B cell (primary cell): ENCODE measurements around the gene ISG20L2. TPM values are rescaled to one million over a fixed set of nuclear protein-coding genes. Genes with fewer than 3 reads are reported as not detected.
A peak's percentile ranks its signal among the peaks of the same experiment; 100 is the strongest.

Source experiments
- ATAC-seq: fragments of 200-7000 bp; cut with Tn5 transposase; one replicate; pipeline ENCODE4 v1.10.0; 2021; ENCODE audit warnings: low read depth, mild to moderate bottlenecking, moderate number of reproducible peaks, moderate library complexity
- CTCF ChIA-PET: fragments of 350-600 bp; sonication (Branson Sonifier 250); formaldehyde crosslinking; loops from one replicate; lab custom pipeline; 2021; ENCODE audit warnings: antibody characterized with exemption, inconsistent platforms; lab: Charles Lee
- POLR2A ChIA-PET: fragments of 350-600 bp; sonication (Branson Sonifier 250); formaldehyde crosslinking; loops from one replicate; lab custom pipeline; 2021; ENCODE audit warnings: antibody characterized with exemption; lab: Charles Lee
- DNase-seq: peaks from one replicate; pipeline ENCODE4 v3.0.0; 2013
- H2AFZ ChIP-seq: 2 replicates; pipeline ENCODE4 v1.6.1; 2012; ENCODE audit warnings: mild to moderate bottlenecking, low read depth, low read length; ENCODE audit not compliant: insufficient read depth, poor library complexity, severe bottlenecking
- H3K27ac ChIP-seq, 2 donors: 1 replicate in 1 of 2; 2 replicates in 1 of 2; pipeline ENCODE4 v1.5.1; 2012 to 2013; ENCODE audit warnings: low read length in 2 of 2, mild to moderate bottlenecking in 2 of 2, moderate library complexity in 1 of 2
- H3K27me3 ChIP-seq, 4 experiments: fragments of 200-600 bp in 1 of 4; sonication (generic) in 1 of 4; replicated peaks in 1 of 4; 1 replicate in 2 of 4; 2 replicates in 2 of 4; pipeline versions ENCODE4 v1.6.1 to v1.7.0; 2013 to 2016; ENCODE audit warnings: low read length in 3 of 4, mild to moderate bottlenecking in 2 of 4, mixed read lengths in 1 of 4, moderate library complexity in 1 of 4; ENCODE audit not compliant: insufficient read depth in 4 of 4, control insufficient read depth in 3 of 4; ENCODE audit errors: control extremely low read depth in 1 of 4
- H3K36me3 ChIP-seq, 2 experiments: replicated peaks in 1 of 2; 1 replicate in 1 of 2; 2 replicates in 1 of 2; pipeline versions ENCODE4 v1.6.1 to v1.7.1; 2013; ENCODE audit warnings: low read length in 1 of 2; ENCODE audit not compliant: insufficient read depth in 2 of 2, control insufficient read depth in 1 of 2; ENCODE audit errors: control extremely low read depth in 1 of 2, extremely low read depth in 1 of 2
- H3K4me1 ChIP-seq, 2 donors: fragments of 200-600 bp in 1 of 2; sonication (generic) in 1 of 2; 1 replicate in 1 of 2; 2 replicates in 1 of 2; pipeline versions ENCODE4 v1.5.1 to v1.6.1; 2013 to 2017; ENCODE audit warnings: low read length in 2 of 2; ENCODE audit not compliant: control insufficient read depth in 2 of 2, insufficient read depth in 2 of 2
- H3K4me2 ChIP-seq: replicated peaks from 2 replicates; pipeline ENCODE3; 2012; ENCODE audit warnings: mild to moderate bottlenecking, low read depth, low read length; ENCODE audit not compliant: poor library complexity, severe bottlenecking
- H3K4me3 ChIP-seq, 5 experiments: fragments of 200-600 bp in 1 of 5; sonication (generic) in 1 of 5; 1 replicate in 3 of 5; 2 replicates in 2 of 5; pipeline versions ENCODE4 v1.5.1 to v1.7.0; 2011 to 2016; ENCODE audit warnings: low read length in 4 of 5, mild to moderate bottlenecking in 4 of 5, low read depth in 2 of 5, control low read depth in 1 of 5, moderate library complexity in 1 of 5; ENCODE audit not compliant: insufficient read depth in 1 of 5; ENCODE audit errors: control extremely low read depth in 1 of 5, extremely low read depth in 1 of 5
- H3K79me2 ChIP-seq: fragments of 200-600 bp; sonication (generic); one replicate; pipeline ENCODE4 v1.6.0; 2016; ENCODE audit warnings: low read length; ENCODE audit not compliant: control insufficient read depth, insufficient read depth
- H3K9ac ChIP-seq: fragments of 200-600 bp; sonication (generic); 2 replicates; pipeline ENCODE4 v1.6.1; 2017; ENCODE audit warnings: mild to moderate bottlenecking, low read length, moderate library complexity
- H3K9me3 ChIP-seq, 3 donors: one replicate each; pipeline versions ENCODE4 v1.6.1 to v1.7.1; 2013; ENCODE audit warnings: low read length in 2 of 3; ENCODE audit not compliant: control insufficient read depth in 2 of 3, insufficient read depth in 1 of 3; ENCODE audit errors: control extremely low read depth in 1 of 3
- H4K20me1 ChIP-seq: 2 replicates; pipeline ENCODE4 v1.6.0; 2012; ENCODE audit warnings: mild to moderate bottlenecking, low read length; ENCODE audit not compliant: insufficient read depth, control insufficient read depth, poor library complexity, severe bottlenecking
- H3K27ac Mint-ChIP-seq: one replicate; pipeline ENCODE4 v1.8.0; 2021; ENCODE audit warnings: mixed read lengths
- H3K27me3 Mint-ChIP-seq: one replicate; pipeline ENCODE4 v1.8.0; 2021; ENCODE audit warnings: mixed read lengths
- H3K4me1 Mint-ChIP-seq: one replicate; pipeline ENCODE4 v1.8.0; 2021; ENCODE audit warnings: mixed read lengths
- H3K4me3 Mint-ChIP-seq: one replicate; pipeline ENCODE4 v1.8.0; 2021; ENCODE audit warnings: mixed read lengths
- H3K9me3 Mint-ChIP-seq: one replicate; pipeline ENCODE4 v1.8.0; 2022; ENCODE audit warnings: mixed read lengths; ENCODE audit not compliant: insufficient read depth
- EZH2 ChIP-seq: IDR thresholded peaks from 2 replicates; pipeline ENCODE4 v1.6.1; 2012; ENCODE audit warnings: borderline replicate concordance, low read depth, mild to moderate bottlenecking, moderate library complexity, low read length; ENCODE audit not compliant: insufficient read depth, poor library complexity, severe bottlenecking
- WGBS: methylation state at CpG from one replicate; pipeline ENCODE4 v1.1.5; 2013; ENCODE audit warnings: missing lambda C conversion rate; ENCODE audit not compliant: insufficient coverage; 5-methylcytosine and 5-hydroxymethylcytosine counted together
- intact Hi-C: fragments of 100-400 bp; cut with micrococcal nuclease; formaldehyde crosslinking; loops from one replicate; pipeline ENCODE4 v1.10.0; 2022
- polyA plus RNA-seq: library from polyadenylated mRNA; depleted of rRNA; stranded (reverse); fragments of >200 nt; gene quantifications from 2 replicates; pipeline ENCODE4 v1.2.3, GENCODE V29; 2012
- total RNA-seq, 2 donors: library from RNA; stranded (reverse); fragments of 120-200 nt in 1 of 2; gene quantifications; 1 replicate in 1 of 2; 2 replicates in 1 of 2; pipeline versions ENCODE4 v1.2.3 to v1.2.4, GENCODE V29; 2013 to 2022
- TF ChIP-seq, protein P1 (sequence below): fragments of 200-600 bp; IDR thresholded peaks from one replicate; pipeline ENCODE4 v1.8.0; 2022; ENCODE audit warnings: antibody characterized with exemption, mild to moderate bottlenecking

Gene ISG20L2
- total and polyA plus RNA-seq, 2 donors (not counting 1 experiment from before 2014, with no cell fraction given) = 30.1 to 51.7 TPM

DNA sequence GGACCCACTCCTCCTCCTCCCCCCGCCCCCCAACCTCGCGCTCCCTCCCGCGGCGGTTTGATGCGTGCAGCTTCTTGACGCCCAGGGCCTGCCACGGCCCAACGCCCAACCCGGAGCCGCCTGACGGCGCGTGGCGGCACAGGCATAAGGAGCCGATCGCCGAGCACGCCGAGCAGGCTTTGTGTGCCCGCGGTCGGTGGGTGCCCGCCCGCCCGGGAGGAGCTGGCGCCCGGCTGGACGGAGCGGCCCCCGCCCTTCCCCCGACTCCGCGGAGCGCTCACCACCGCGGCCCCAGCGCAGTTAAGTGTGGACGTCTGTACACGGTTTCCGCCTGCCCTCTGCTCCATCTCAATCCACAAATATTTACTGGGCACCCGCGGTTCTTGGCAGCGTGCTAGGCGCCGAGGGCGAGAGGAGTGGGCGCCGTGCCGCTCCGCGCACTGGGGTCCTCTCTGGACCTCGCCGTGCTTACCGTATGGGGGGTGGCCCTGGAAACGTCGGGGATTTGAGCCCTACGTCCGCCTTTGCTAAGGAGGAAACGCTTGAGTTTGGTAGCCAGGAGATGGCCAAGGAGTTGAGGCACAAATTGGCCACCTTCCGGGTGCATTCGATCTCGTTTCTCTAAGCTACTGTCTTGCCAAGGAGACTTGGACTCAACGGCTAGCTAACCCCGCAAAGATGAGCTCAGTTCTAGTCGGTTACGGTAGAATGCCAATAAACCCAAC, 23.4 kb upstream of the ISG20L2 start:
- peak; percentile 95 for DNase-seq
- Histone ChIP-seq H4K20me1 (peaks cover 16% of the 10 kb centered on the region), H3K79me2 (peaks cover 54% of the 10 kb centered on the region), H3K4me3 (peak overlapping the region; percentile 72 to 95 (median 86)), H3K27me3 (no peaks in the 10 kb centered on the region), H2AFZ (peak overlapping the region; percentile 82), H3K4me2 (peak overlapping the region; percentile 78), H3K9me3 (no peaks in the 10 kb centered on the region), H3K36me3 (no peaks in the 10 kb centered on the region), H3K4me1 (peaks cover 46 to 63% of the 10 kb centered on the region in 2 donors), H3K9ac (peak overlapping the region; percentile 78), H3K27ac (peak overlapping the region; percentile 58 to 82)
- Mint-ChIP-seq H3K4me1 (peaks cover 64% of the 10 kb centered on the region), H3K27ac (peak overlapping the region; percentile 94), H3K27me3 (no peaks in the 10 kb centered on the region), H3K4me3 (peak overlapping the region; percentile 93), H3K9me3 (no peaks in the 10 kb centered on the region)
- CTCF ChIA-PET = interaction anchor here (1.0 to 3.2 kb wide), 7 partner anchors 11 to 63 kb away, joined by 3 to 24 read pairs (median 7); partner anchors contain the start of genes ISG20L2, METTL25B, MRPL24 and PRCC
- TF ChIP-seq, protein P1, sequence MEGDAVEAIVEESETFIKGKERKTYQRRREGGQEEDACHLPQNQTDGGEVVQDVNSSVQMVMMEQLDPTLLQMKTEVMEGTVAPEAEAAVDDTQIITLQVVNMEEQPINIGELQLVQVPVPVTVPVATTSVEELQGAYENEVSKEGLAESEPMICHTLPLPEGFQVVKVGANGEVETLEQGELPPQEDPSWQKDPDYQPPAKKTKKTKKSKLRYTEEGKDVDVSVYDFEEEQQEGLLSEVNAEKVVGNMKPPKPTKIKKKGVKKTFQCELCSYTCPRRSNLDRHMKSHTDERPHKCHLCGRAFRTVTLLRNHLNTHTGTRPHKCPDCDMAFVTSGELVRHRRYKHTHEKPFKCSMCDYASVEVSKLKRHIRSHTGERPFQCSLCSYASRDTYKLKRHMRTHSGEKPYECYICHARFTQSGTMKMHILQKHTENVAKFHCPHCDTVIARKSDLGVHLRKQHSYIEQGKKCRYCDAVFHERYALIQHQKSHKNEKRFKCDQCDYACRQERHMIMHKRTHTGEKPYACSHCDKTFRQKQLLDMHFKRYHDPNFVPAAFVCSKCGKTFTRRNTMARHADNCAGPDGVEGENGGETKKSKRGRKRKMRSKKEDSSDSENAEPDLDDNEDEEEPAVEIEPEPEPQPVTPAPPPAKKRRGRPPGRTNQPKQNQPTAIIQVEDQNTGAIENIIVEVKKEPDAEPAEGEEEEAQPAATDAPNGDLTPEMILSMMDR = no peak
- no peak for TF ChIP-seq EZH2
- intact Hi-C loops = loop anchor here (1.0 to 5.0 kb wide), 4 partner anchors 11 to 415 kb away; partner anchors contain the start of genes CCT3, ISG20L2, METTL25B and MRPL24
- peak; percentile 88 for ATAC-seq
- under 1% methylated on average over 64 of the region's 68 CpGs for WGBS
- POLR2A ChIA-PET = interaction anchor here (0.6 to 2.6 kb wide), 10 partner anchors 9 to 539 kb away, joined by 3 to 29 read pairs (median 4); partner anchors contain the start of genes GLMP, ISG20L2, METTL25B and MRPL24
